GM12892 (cell line): Measurements from ENCODE around the gene SPIRE2. TPM values are rescaled to one million over a fixed set of nuclear protein-coding genes. Genes with fewer than 3 reads are reported as not detected.
A peak's percentile ranks its signal among the peaks of the same experiment; 100 is the strongest.
"Not testable (repeated sequence)": the region's sequence is repeated elsewhere in the genome, so short reads cannot be mapped to it uniquely, and the experiment has no call there.

ENCODE experiments used
- DNase-seq: peaks from one replicate; pipeline ENCODE4 v3.0.0; 2011; ENCODE audit not compliant: insufficient read length
- FAIRE-seq: peaks from 2 replicates; lab custom pipeline; 2011; peaks lifted over from hg19 to GRCh38; lab: Jason Lieb, UNC
- POLR2A ChIP-seq: IDR thresholded peaks from 2 replicates; pipeline ENCODE4 v1.6.1; 2011; ENCODE audit warnings: low read depth, low read length, control low read depth
- POLR2AphosphoS5 ChIP-seq: IDR thresholded peaks from 2 replicates; pipeline ENCODE4 v1.6.1; 2011; ENCODE audit warnings: low read depth, low read length, control low read depth
- TAF1 ChIP-seq: IDR thresholded peaks from 2 replicates; pipeline ENCODE4 v1.6.1; 2011; ENCODE audit warnings: low read depth, mild to moderate bottlenecking, control low read depth, low read length, borderline replicate concordance
- polyA plus RNA-seq: library from polyadenylated mRNA; unstranded; fragments of >200 nt; gene quantifications from one replicate; pipeline ENCODE4 v1.2.1, GENCODE V29; 2012; ENCODE audit warnings: missing spikeins, inconsistent platforms; ENCODE audit not compliant: missing spikeins

The SPIRE2 gene, protein sequence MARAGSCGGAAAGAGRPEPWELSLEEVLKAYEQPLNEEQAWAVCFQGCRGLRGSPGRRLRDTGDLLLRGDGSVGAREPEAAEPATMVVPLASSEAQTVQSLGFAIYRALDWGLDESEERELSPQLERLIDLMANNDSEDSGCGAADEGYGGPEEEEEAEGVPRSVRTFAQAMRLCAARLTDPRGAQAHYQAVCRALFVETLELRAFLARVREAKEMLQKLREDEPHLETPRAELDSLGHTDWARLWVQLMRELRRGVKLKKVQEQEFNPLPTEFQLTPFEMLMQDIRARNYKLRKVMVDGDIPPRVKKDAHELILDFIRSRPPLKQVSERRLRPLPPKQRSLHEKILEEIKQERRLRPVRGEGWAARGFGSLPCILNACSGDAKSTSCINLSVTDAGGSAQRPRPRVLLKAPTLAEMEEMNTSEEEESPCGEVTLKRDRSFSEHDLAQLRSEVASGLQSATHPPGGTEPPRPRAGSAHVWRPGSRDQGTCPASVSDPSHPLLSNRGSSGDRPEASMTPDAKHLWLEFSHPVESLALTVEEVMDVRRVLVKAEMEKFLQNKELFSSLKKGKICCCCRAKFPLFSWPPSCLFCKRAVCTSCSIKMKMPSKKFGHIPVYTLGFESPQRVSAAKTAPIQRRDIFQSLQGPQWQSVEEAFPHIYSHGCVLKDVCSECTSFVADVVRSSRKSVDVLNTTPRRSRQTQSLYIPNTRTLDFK
- polyA plus RNA-seq: 0.76 TPM

DNA sequence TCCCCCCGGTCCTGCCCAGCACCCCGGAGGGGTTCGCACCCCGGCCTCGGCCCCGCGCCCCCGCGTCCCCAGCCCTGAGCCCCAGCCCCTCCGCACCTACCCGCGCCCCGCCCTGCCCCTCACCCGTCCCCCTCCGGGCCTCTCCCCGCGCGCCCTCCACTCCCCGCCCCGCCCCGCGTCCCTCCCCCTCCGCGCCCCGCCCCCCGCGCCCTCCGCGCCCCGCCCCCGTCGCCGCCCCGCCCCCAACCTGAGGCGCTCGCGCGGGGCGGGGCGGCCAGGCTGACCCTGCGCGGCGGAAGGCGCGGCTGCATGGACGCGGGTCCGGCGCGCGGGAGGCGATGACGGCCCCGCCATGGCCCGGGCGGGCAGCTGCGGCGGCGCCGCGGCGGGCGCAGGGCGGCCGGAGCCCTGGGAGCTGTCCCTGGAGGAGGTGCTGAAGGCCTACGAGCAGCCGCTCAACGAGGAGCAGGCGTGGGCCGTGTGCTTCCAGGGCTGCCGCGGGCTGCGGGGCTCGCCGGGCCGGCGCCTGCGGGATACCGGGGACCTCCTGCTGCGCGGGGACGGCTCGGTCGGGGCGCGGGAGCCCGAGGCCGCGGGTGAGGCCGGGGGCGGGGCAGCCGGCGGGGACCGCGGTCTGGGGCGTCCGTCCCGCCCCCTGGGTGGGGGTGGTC lies at the start of gene SPIRE2:
Gene SPIRE2, plus strand, starts transcription at position 277 of the 671 bp plus-strand sequence. Its CDS starts 76 bp downstream, at position 353.
- TF ChIP-seq POLR2A (no peak), TAF1 (no peak), POLR2AphosphoS5 (no peak)
- FAIRE-seq (no peak), DNase-seq (peak; percentile 62)

DNA sequence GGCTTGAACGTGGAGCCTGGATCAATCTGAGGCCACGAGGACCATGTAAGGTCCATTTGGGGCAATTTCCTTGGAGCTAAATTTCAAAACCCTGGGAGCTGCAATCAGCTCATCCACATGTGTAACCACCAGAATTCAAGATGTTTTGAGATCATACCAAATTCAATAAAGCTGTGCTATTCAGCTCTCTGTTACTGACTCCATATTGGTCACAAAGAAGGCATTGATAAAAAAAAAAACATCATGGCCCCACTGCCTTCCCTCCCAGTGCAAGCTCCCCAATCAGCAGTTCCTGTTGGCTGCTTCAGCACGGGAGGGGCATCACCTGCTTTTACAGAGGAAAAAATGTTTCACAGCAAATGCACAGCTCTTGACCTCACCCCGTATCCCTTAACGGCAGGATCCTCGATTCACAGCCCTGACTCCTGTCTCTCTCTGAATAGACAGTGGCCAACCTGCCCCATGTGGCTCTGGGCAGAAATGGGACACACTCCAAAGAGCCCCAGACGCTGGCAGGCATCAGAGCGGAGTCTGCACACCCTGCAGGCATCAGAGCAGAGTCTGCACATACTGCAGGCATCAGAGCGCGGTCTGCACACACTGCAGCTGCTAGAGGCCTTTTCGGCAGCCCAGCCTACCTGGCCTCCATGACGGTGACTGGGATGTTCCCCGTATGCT lies 48.9 kb upstream of the SPIRE2 start:
- TF ChIP-seq TAF1 (no peak), POLR2AphosphoS5 (no peak), POLR2A (no peak)
- no peak for DNase-seq
- no peak for FAIRE-seq

DNA sequence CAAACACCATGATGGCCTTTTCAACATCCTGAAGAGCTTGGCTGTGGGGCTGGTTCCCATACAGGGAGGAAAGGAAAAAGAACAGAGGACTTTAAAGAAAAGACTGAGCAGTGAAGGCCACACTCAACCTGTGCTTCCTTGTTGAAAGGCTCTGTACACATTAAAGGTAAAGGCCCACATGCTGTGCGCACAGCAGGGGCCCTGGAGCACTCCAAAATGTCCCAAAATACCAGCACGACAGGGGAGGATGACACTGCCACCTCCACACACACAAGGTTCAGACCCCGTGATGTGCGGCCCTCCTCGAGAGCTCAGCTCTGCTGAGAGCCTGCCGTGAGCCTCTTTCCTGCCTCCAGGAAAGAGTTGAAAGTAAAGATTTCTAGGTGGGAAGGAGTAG lies 48.4 kb upstream of the SPIRE2 start:
- no peak for TF ChIP-seq TAF1
- no peak for FAIRE-seq
- DNase-seq: no peak

DNA sequence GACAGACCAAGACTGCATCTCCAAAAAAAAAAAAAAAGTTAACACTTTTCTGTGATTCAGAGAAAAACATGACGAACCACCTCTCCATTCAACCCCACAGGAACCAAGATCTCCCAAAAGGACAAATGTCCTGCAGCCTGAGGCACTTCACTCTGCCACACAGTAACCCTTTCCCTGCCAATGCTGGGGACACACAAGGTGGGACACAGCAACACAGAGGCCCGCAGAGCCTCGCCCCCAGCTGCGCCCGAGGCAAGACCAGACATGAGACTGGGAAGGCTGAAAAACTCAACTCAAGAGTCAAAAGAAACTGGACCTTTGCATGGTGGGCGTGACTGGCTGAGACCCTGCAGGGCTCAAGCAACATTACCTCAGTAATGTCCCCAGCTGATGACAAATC lies 45.8 kb upstream of the SPIRE2 start:
- DNase-seq (no peak), FAIRE-seq (no peak)
- TF ChIP-seq TAF1 (no peak), POLR2AphosphoS5 (no peak)

DNA sequence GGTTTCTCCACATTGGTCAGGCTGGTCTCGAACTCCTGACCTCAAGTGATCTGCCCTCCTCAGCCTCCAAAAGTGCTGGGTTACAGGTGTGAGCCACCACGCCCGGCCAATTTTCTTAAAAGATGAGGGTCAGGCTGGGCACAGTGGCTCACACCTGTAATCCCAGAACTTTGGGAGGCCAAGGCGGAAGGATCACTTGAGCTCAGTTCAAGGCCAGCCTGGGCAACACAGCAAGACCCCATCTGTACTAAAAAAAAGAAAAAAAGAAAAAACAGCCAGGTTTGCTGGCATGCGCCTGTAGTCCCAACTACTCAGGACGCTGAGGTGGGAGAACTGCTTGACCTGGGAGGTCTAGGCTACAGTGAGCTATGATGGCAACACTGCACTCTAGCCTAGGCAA lies 44.3 kb upstream of the SPIRE2 start:
- not testable (repeated sequence) for FAIRE-seq, DNase-seq

DNA sequence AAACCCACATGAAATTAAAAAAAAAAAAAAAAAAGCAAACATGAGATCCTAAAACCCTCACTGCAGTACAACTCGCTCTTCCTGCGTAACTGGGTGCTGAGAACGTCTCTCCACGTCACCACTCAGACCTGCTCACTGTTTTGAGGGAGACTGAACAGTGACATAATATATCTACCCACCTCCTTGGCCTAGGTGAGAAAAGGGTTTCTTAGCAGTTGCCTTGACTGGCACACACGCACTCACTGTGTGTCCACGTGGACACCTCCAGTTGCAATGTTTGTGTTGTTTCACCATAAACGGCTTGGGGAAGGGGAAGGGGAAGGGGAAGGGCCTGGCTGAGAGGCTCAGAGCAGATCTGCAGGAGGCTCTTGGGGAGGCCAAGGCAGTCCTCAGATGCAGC lies 43.9 kb upstream of the SPIRE2 start:
- TF ChIP-seq POLR2AphosphoS5 (no peak), TAF1 (no peak)
- DNase-seq: no peak
- no peak for FAIRE-seq

DNA sequence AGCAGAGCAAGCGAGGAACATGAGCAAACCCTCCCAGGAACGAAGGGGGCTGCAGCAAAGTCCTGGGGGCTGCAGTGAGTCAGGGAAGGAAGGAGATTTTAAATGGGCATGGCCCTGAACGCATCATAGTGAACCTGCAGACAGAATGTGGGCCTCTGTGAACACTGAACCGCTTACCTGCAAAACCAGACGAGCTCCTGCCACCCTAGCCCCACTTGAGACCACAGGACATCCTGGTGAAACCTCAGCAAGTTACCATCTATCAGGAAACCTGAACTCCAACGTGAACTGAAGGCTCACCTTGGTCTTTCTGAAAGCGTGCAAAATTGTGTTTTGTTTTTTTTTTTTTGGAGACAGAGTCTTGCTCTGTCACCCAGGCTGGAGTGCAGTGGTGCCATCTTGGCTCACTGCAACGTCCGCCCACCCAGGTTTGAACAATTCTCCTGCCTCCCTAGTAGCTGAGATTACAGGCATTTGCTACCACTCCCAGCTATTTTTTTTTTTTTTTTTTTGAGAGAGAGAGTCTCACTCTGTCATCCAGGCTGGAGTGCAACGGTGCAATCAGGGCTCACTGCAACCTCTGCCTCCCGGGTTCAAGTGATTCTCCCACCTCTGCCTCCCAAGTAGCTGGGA lies 42.6 kb upstream of the SPIRE2 start:
- TF ChIP-seq POLR2AphosphoS5 (no peak), TAF1 (no peak), POLR2A (no peak)
- no peak for FAIRE-seq

DNA sequence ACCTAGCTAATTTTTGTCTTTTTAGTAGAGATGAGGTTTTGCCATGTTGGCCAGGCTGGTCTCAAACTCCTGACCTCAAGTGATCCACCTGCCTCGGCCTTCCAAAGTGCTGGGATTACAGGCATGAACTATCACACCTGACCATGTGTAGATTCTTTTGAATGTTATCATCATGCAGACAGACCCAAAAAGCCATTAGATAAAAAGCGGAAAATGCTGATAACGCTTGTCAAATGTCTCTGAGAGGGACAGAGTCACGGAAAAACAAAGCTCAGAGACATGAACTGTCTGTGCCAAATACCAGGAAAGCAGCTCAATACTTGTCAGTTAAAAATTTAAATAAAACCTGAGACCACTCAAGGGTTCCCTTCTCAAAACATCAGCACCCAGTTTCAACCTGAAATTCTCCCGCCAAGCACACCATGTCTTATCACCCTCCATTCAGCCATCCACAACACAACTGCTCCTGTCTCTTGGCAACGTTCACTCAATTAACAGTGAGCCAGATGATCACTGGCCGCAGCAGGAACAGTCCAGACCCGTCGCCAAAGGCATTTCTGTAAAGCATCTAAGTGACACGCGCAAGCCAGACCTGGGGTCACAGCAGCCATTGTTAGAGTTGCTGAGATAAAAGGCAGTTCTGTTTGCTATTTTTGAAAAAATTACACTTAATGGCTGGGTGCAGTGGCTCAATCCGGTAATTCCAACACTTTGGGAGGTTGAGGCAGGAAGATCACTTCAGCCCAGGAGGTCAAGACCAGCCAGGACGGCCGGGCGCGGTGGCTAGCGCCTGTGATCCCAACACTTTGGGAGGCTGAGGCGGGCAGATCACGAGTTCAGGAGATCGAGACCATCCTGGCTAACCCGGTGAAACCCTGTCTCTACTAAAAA lies 41.6 kb upstream of the SPIRE2 start:
- TF ChIP-seq TAF1: no peak
- TF ChIP-seq POLR2AphosphoS5: no peak
- TF ChIP-seq POLR2A: no peak
- no peak for DNase-seq
- no peak for FAIRE-seq

More for the DNA sequence above, 42.6 kb upstream of the SPIRE2 start:
- DNase-seq: no peak

DNA sequence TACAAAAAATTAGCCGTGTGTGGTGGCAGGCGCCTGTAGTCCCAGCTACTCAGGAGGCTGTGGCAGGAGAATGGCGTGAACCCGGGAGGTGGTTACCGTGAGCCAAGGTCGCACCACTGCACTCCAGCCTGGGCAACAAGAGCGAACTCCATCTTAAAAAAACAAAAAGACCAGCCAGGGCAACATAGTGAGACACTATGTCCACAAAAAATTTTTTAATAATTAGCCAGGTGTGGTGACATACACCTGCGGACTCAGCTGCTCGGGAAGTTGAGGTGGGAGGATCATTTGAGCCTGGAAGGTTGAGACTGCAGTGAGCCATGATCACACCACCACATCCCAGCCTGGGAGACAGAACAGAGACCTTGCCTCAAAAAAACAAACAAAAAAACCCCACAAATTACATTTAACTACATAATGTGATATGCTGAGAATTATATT lies 40.9 kb upstream of the SPIRE2 start:
- TF ChIP-seq POLR2A: no peak
- no peak for TF ChIP-seq TAF1
- no peak for TF ChIP-seq POLR2AphosphoS5
- DNase-seq (no peak), FAIRE-seq (no peak)

DNA sequence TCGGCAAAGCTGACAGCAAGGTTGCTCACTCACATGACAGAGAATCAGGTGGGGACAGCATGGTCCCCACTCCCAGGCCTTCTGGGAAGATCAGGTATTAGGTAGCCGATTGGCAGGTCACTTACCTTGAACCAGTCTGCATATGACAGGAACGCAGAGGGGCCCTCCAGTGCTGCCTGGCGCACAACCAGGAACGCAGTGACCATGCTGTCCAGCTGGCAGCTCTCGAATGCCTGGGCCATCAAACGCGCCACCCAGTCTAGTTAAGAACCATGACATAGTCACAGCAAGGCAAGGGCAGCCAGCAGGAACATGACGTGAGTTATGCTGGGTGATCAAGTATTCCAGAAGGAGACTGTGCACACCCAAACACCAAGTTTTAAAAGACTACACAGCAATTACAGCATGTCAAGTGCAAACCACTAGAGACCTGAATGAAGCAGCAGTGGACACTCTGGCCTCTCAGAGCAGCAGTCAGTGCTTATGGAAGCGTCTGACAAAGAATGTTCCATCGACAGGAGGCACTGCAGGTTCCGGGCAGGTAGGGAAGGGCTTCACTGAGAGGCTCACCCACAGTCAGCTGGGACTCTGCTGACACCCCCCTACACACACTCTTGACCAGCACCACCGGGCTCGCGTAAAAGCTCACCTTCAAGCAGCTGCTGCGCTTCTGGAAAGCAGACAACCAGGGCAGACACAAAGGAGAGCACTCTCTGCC lies 36.8 kb upstream of the SPIRE2 start:
- no peak for FAIRE-seq
- no peak for DNase-seq
- TF ChIP-seq TAF1 (no peak), POLR2AphosphoS5 (no peak), POLR2A (no peak)

DNA sequence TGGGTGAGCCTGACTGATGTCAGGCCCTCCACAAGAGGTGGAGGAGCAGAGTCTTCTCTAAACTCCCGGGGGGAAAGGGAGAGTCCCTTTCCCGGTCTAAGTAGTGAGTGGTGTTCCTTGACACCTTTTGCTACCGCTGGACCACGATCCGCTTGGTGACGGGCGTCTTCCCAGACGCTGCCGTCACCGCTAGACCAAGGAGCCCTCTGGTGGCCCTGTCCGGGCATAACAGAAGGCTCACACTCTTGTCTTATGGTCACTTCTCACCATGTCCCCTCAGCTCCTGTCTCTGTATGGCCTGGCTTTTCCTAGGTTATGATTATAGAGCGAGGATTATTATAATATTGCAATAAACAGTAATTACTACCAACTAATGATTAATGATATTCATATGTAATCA lies 35.2 kb upstream of the SPIRE2 start:
- DNase-seq: not testable (repeated sequence)
- FAIRE-seq: peak; percentile 33
